GM18873 (cell line): ENCODE data around the gene NACC2.

ENCODE experiments used
- ATAC-seq: cut with Tn5 transposase; IDR thresholded peaks from one replicate; pipeline ENCODE4 v1.9.1; 2021; ENCODE audit warnings: mild to moderate bottlenecking, moderate library complexity, moderate number of reproducible peaks; ENCODE audit not compliant: unreplicated experiment, low FRiP score

The NACC2 gene

GRCh38 chr9:135987838-135988404 is 107.2 kb downstream of the NACC2 start:
- ATAC-seq: no peak

- no peak for ATAC-seq
Observed at GRCh38 chr9:135986605-135987004, 108.5 kb downstream of the NACC2 start.

GRCh38 chr9:135985889-135986288 is 109.2 kb downstream of the NACC2 start:
- no peak for ATAC-seq

GRCh38 chr9:135985459-135985774 is 109.7 kb downstream of the NACC2 start:
- no peak for ATAC-seq

GRCh38 chr9:135984072-135984710 is 110.9 kb downstream of the NACC2 start:
- ATAC-seq: no peak

- no peak for ATAC-seq
Observed at GRCh38 chr9:135983208-135984071, 111.6 kb downstream of the NACC2 start.

GRCh38 chr9:135982499-135983207 is 112.4 kb downstream of the NACC2 start:
- no peak for ATAC-seq

- ATAC-seq: no peak
Observed at GRCh38 chr9:135980926-135981630, 114.0 kb downstream of the NACC2 start.

GRCh38 chr9:135979547-135980166 is 115.4 kb downstream of the NACC2 start:
- no peak for ATAC-seq

GRCh38 chr9:135978642-135979546 is 116.2 kb downstream of the NACC2 start:
- ATAC-seq: no peak

GRCh38 chr9:135976944-135977343 is 118.1 kb downstream of the NACC2 start:
- no peak for ATAC-seq

GRCh38 chr9:135976531-135976930 is 118.6 kb downstream of the NACC2 start:
- ATAC-seq: no peak

GRCh38 chr9:135975834-135976233 is 119.3 kb downstream of the NACC2 start:
- ATAC-seq: no peak

- no peak for ATAC-seq
Observed at GRCh38 chr9:135974220-135974573, 120.9 kb downstream of the NACC2 start.

- no peak for ATAC-seq
Observed at GRCh38 chr9:135973277-135974219, 121.5 kb downstream of the NACC2 start.

- no peak for ATAC-seq
Observed at GRCh38 chr9:135971892-135972291, 123.2 kb downstream of the NACC2 start.

- no peak for ATAC-seq
Observed at GRCh38 chr9:135971111-135971766, 123.8 kb downstream of the NACC2 start.
